Measurements from ENCODE around the gene CDC34.

CDC34 gene

GRCh38 chr19:542173-542866 is 10.8 kb downstream of the CDC34 start:
- DNase-seq (ENCODE audit: low read depth), result no peak

- no peak for DNase-seq (ENCODE audit: low read depth)
Measured at GRCh38 chr19:543910-544608, 12.5 kb downstream of the CDC34 start, which contains the start of gene GZMM. TSS of gene GZMM (plus strand) at chr19:544053. CDS start at chr19:544072, 19 bp downstream.

- DNase-seq (ENCODE audit: low read depth), result no peak
Measured at GRCh38 chr19:547117-547516, 15.6 kb downstream of the CDC34 start.

GRCh38 chr19:547836-548720 is 16.5 kb downstream of the CDC34 start:
- DNase-seq (ENCODE audit: low read depth), result no peak

- no peak for DNase-seq (ENCODE audit: low read depth)
Measured at GRCh38 chr19:548886-549830, 17.6 kb downstream of the CDC34 start.

- no peak for DNase-seq (ENCODE audit: low read depth)
Measured at GRCh38 chr19:554817-555216, 23.3 kb downstream of the CDC34 start.

- no peak for DNase-seq (ENCODE audit: low read depth)
Measured at GRCh38 chr19:555474-555808, 23.9 kb downstream of the CDC34 start.

GRCh38 chr19:556611-557382 is 25.2 kb downstream of the CDC34 start:
- DNase-seq (ENCODE audit: low read depth), result no peak

GRCh38 chr19:558770-559439 is 27.3 kb downstream of the CDC34 start:
- no peak for DNase-seq (ENCODE audit: low read depth)

GRCh38 chr19:560121-560520 is 28.6 kb downstream of the CDC34 start:
- DNase-seq (ENCODE audit: low read depth), result no peak

- DNase-seq (ENCODE audit: low read depth), result no peak
Measured at GRCh38 chr19:566403-566802, 34.8 kb downstream of the CDC34 start.

GRCh38 chr19:566844-567243 is 35.3 kb downstream of the CDC34 start:
- no peak for DNase-seq (ENCODE audit: low read depth)

GRCh38 chr19:567296-567900 is 35.8 kb downstream of the CDC34 start:
- DNase-seq (ENCODE audit: low read depth), result no peak

- DNase-seq (ENCODE audit: low read depth), result no peak
Measured at GRCh38 chr19:570251-570686, 38.7 kb downstream of the CDC34 start.

- no peak for DNase-seq (ENCODE audit: low read depth)
Measured at GRCh38 chr19:570937-571565, 39.5 kb downstream of the CDC34 start.

GRCh38 chr19:571566-571974 is 40.0 kb downstream of the CDC34 start:
- DNase-seq (ENCODE audit: low read depth), result no peak

- peak; percentile 92 for DNase-seq (ENCODE audit: low read depth)
Measured at GRCh38 chr19:572140-572742, 40.7 kb downstream of the CDC34 start, which contains the start of gene BSG. TSS of gene BSG (plus strand) at chr19:572596. CDS start at chr19:572635, 39 bp downstream.

- DNase-seq (ENCODE audit: low read depth), result no peak
Measured at GRCh38 chr19:572743-573518, 41.4 kb downstream of the CDC34 start.

Measured in stromal cell of bone marrow (primary cell).